HCT116 (cell line): ENCODE results near the gene RPL31.

Source experiments
- CEBPB ChIP-seq: IDR thresholded peaks from 2 replicates; pipeline ENCODE4 v1.6.1; 2012; ENCODE audit warnings: low read depth
- POLR2A ChIP-seq: IDR thresholded peaks from 2 replicates; pipeline ENCODE4 v1.7.0; 2011; ENCODE audit warnings: borderline replicate concordance; ENCODE audit not compliant: insufficient read depth, insufficient read length; ENCODE audit errors: extremely low read depth
- ZFX ChIP-seq: fragments of 450-650 bp; IDR thresholded peaks from 2 replicates; pipeline ENCODE4 v1.6.1; 2017
- TF ChIP-seq, protein P1 (sequence below), 3 experiments: fragments of 200-600 bp in 1 of 3; sonication (generic) in 1 of 3; IDR thresholded peaks in 2 of 3; conservative IDR thresholded peaks in 1 of 3; 2 replicates each; pipeline ENCODE4 v1.5.1; 2012 to 2017; ENCODE audit warnings: low read depth in 2 of 3, low read length in 2 of 3, antibody characterized with exemption in 1 of 3, borderline replicate concordance in 1 of 3, control low read depth in 1 of 3, mild to moderate bottlenecking in 1 of 3, mixed read lengths in 1 of 3, mixed run types in 1 of 3, moderate library complexity in 1 of 3; ENCODE audit not compliant: insufficient read depth in 1 of 3

DNA sequence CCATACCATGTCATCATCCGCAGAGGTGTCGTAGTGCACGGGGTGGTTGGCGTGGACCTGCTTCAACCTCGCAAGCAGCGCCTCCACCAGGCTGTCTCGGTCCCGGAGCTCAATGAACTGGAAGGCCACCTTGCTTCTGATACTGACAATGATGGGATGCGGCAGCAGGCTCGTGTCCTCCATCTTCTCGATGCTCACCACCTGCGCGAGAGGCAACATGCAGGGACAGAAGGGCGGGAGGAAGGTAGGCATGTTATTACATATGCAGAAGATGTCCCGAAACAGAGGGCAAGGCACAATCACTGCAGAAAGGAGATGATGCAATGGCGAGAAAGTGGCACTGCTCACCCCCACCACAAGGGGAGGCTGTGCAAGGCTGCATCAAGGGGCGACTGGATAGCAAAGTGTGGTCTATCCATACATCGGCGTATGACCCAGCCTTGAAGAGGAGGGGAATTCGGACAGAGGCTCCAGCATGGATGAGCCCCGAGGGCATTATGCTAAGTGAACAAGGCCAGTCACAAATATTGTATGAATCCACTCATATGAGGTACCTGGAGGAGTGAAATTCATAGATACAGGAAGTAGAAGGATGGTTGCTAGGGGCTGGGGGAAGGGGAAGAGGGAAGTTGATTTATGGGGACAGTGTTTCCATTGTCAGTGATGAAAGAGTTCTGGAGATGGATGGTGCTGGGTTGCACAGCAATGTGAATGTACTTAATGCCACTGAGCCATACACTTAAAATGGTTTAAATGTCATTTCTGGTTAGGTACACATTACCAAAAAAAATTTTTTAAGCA is 36.6 kb downstream of the RPL31 start:
- TF ChIP-seq POLR2A (no peak), CEBPB (peak; percentile 90), ZFX (no peak)
- TF ChIP-seq, protein P1, sequence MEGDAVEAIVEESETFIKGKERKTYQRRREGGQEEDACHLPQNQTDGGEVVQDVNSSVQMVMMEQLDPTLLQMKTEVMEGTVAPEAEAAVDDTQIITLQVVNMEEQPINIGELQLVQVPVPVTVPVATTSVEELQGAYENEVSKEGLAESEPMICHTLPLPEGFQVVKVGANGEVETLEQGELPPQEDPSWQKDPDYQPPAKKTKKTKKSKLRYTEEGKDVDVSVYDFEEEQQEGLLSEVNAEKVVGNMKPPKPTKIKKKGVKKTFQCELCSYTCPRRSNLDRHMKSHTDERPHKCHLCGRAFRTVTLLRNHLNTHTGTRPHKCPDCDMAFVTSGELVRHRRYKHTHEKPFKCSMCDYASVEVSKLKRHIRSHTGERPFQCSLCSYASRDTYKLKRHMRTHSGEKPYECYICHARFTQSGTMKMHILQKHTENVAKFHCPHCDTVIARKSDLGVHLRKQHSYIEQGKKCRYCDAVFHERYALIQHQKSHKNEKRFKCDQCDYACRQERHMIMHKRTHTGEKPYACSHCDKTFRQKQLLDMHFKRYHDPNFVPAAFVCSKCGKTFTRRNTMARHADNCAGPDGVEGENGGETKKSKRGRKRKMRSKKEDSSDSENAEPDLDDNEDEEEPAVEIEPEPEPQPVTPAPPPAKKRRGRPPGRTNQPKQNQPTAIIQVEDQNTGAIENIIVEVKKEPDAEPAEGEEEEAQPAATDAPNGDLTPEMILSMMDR (IDR thresholded peaks at IDR 0.05 in 2 of 3, conservative IDR thresholded peaks at IDR 0.05 in 1 of 3; ENCODE audit: borderline replicate concordance in 1 of 3, insufficient read depth in 1 of 3, low read depth in 2 of 3, low read length in 2 of 3) = peak; percentile 61 to 81 (median 77); a peak in 5 of 6 replicates
